NCI-H1092 (cell line): ENCODE data around the gene OR52E5.

ENCODE experiments used
- DNase-seq: peaks from one replicate; lab custom pipeline; 2025; lab: John Stamatoyannopoulos, UW

OR52E5 gene

GRCh38 chr11:5892908-5893307 lies at the start of gene OR52E5:
OR52E5 (plus strand) TSS chr11:5893208; CDS start chr11:5900777, 7,569 bp downstream.
- no peak for DNase-seq

- no peak for DNase-seq
Measured at GRCh38 chr11:5846701-5847100, 46.3 kb upstream of the OR52E5 start.

- no peak for DNase-seq
Measured at GRCh38 chr11:5847711-5848110, 45.3 kb upstream of the OR52E5 start.

GRCh38 chr11:5851002-5851401 lies 42.0 kb upstream of the OR52E5 start:
- no peak for DNase-seq

- DNase-seq = no peak
Measured at GRCh38 chr11:5857590-5857989, 35.4 kb upstream of the OR52E5 start, which contains the start of gene OR52E8. OR52E8 (minus strand) TSS chr11:5857690; CDS start chr11:5857690, 0 bp downstream.

- no peak for DNase-seq
Measured at GRCh38 chr11:5865826-5866225, 27.2 kb upstream of the OR52E5 start.

GRCh38 chr11:5878564-5878963 lies 14.4 kb upstream of the OR52E5 start:
- no peak for DNase-seq

- no peak for DNase-seq
Measured at GRCh38 chr11:5880329-5880728, 12.7 kb upstream of the OR52E5 start, which contains the start of gene OR52E4. OR52E4 (plus strand) TSS chr11:5880629; CDS start chr11:5884293, 3,664 bp downstream.

GRCh38 chr11:5881756-5882155 lies 11.3 kb upstream of the OR52E5 start:
- DNase-seq = no peak

- DNase-seq = no peak
Measured at GRCh38 chr11:5887172-5887571, 5.8 kb upstream of the OR52E5 start.

- no peak for DNase-seq
Measured at GRCh38 chr11:5887661-5888060, 5.3 kb upstream of the OR52E5 start.

GRCh38 chr11:5891216-5891800 lies 1.7 kb upstream of the OR52E5 start:
- no peak for DNase-seq

- DNase-seq = no peak
Measured at GRCh38 chr11:5899534-5899933, 6.5 kb downstream of the OR52E5 start.

- DNase-seq = no peak
Measured at GRCh38 chr11:5910540-5910939, 17.5 kb downstream of the OR52E5 start.

- DNase-seq = no peak
Measured at GRCh38 chr11:5922749-5923426, 29.9 kb downstream of the OR52E5 start.

- DNase-seq = no peak
Measured at GRCh38 chr11:5923427-5923776, 30.4 kb downstream of the OR52E5 start.

- DNase-seq = no peak
Measured at GRCh38 chr11:5923794-5924193, 30.8 kb downstream of the OR52E5 start.

GRCh38 chr11:5928271-5928670 lies 35.3 kb downstream of the OR52E5 start:
- DNase-seq = no peak

- no peak for DNase-seq
Measured at GRCh38 chr11:5928811-5929210, 35.8 kb downstream of the OR52E5 start.

- DNase-seq = no peak
Measured at GRCh38 chr11:5929571-5930368, 36.8 kb downstream of the OR52E5 start.

GRCh38 chr11:5930614-5931013 lies 37.6 kb downstream of the OR52E5 start:
- no peak for DNase-seq

GRCh38 chr11:5931061-5931460 lies 38.1 kb downstream of the OR52E5 start:
- DNase-seq = no peak

- DNase-seq = no peak
Measured at GRCh38 chr11:5932671-5933070, 39.7 kb downstream of the OR52E5 start.
